Stimulated activated CD4-positive, alpha-beta T cell treated with anti-CD3 and anti-CD28 coated beads, Interleukin-1b, Interleukin-23, amount 100 ng/mL, for 4 hours (primary cell): Measurements from ENCODE around the gene TEX30.
A peak's percentile ranks its signal among the peaks of the same experiment; 100 is the strongest.

Source experiments
- DNase-seq, 2 donors: peaks; one replicate each; pipeline ENCODE4 v3.0.0-alpha.2; 2020; ENCODE audit warnings: low read depth in 2 of 2

TEX30 gene

GRCh38 chr13:102779436-102780159 lies 6.0 kb upstream of the TEX30 start:
- no peak for DNase-seq

GRCh38 chr13:102777736-102778135 lies 4.2 kb upstream of the TEX30 start:
- DNase-seq: no peak

GRCh38 chr13:102776271-102776670 lies 2.7 kb upstream of the TEX30 start:
- DNase-seq: no peak

GRCh38 chr13:102774591-102775520 lies 1.3 kb upstream of the TEX30 start:
- no peak for DNase-seq

- peak in 1 of 2 donors; percentile 5 for DNase-seq
Observed at GRCh38 chr13:102774214-102774568, 605 bp upstream of the TEX30 start.

GRCh38 chr13:102772042-102772425 lies 1.6 kb downstream of the TEX30 start:
- DNase-seq: no peak

GRCh38 chr13:102771298-102772041 lies 2.1 kb downstream of the TEX30 start:
- no peak for DNase-seq

- no peak for DNase-seq
Observed at GRCh38 chr13:102770435-102770834, 3.2 kb downstream of the TEX30 start.

GRCh38 chr13:102769679-102770078 lies 3.9 kb downstream of the TEX30 start:
- no peak for DNase-seq

GRCh38 chr13:102768909-102769308 lies 4.7 kb downstream of the TEX30 start:
- DNase-seq: no peak

GRCh38 chr13:102763741-102764140 lies 9.8 kb downstream of the TEX30 start:
- no peak for DNase-seq

- DNase-seq: no peak
Observed at GRCh38 chr13:102761071-102761470, 12.5 kb downstream of the TEX30 start.

- no peak for DNase-seq
Observed at GRCh38 chr13:102758842-102759241, 14.7 kb downstream of the TEX30 start.

GRCh38 chr13:102757006-102757405 lies 16.6 kb downstream of the TEX30 start:
- DNase-seq: no peak

GRCh38 chr13:102751886-102752285 lies 21.7 kb downstream of the TEX30 start:
- DNase-seq: no peak

- no peak for DNase-seq
Observed at GRCh38 chr13:102742506-102742905, 31.1 kb downstream of the TEX30 start.

GRCh38 chr13:102742101-102742500 lies 31.5 kb downstream of the TEX30 start:
- no peak for DNase-seq

GRCh38 chr13:102729560-102730270 lies 43.9 kb downstream of the TEX30 start:
- DNase-seq: no peak

GRCh38 chr13:102726430-102726829 lies 47.2 kb downstream of the TEX30 start:
- DNase-seq: no peak

GRCh38 chr13:102724923-102725322 lies 48.7 kb downstream of the TEX30 start:
- DNase-seq: no peak

- no peak for DNase-seq
Observed at GRCh38 chr13:102721800-102722231, 51.8 kb downstream of the TEX30 start.

GRCh38 chr13:102718746-102719145 lies 54.8 kb downstream of the TEX30 start:
- no peak for DNase-seq
